ENCODE results near the gene GADD45G.

GADD45G gene, protein sequence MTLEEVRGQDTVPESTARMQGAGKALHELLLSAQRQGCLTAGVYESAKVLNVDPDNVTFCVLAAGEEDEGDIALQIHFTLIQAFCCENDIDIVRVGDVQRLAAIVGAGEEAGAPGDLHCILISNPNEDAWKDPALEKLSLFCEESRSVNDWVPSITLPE

DNA sequence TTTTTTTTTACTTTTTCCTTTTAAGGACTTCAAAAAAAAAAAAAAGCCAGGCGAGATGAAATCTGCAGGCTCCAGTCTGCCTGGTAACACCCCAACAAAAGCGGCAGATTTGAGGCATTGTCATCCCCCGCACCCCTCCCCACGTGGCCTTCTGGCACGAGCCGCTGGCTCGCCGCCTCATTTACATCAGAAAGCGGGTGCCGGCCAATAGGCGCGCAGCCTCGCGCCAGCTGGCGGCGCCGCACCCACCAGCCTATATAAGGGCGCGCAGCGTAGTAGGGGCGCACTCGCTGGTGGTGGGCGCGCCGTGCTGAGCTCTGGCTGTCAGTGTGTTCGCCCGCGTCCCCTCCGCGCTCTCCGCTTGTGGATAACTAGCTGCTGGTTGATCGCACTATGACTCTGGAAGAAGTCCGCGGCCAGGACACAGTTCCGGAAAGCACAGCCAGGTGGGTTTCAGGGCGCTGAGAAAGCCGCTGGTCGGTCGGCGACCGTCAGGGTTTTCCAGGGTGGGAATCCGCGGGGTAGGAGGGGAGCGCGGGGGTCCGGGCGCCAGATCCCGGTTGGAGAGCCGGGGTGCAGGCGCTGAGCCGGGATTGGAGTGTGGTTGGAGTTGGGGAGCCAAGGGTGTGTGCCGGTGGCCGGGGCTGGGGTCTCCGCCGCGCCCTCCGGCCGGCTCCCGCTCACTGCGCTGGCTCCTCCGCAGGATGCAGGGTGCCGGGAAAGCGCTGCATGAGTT lies at the start of gene GADD45G:
Gene GADD45G (plus strand): TSS at position 284 of the 736 bp plus-strand sequence. CDS start 110 bp downstream, at position 394.
- DNase-seq, result peak; percentile 92

DNA sequence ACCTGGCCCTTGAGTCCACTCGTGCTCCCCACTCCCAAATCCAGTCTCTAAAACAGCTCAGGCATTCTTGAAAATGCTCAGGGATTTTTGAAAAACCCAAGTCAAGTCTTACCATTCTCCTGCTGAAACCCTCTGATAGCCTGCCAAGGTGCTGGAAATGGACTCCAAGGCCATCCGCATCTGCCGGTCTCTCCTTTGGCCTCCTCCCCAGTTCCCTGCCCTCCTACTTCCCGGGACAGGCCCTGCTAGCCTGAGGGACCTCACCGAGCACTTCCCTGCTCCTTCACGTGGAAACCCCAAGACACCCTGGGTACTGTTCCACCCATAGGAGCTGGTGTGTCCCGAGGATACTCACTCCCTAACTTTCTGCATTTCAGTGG lies 49.8 kb upstream of the GADD45G start:
- no peak for DNase-seq

DNA sequence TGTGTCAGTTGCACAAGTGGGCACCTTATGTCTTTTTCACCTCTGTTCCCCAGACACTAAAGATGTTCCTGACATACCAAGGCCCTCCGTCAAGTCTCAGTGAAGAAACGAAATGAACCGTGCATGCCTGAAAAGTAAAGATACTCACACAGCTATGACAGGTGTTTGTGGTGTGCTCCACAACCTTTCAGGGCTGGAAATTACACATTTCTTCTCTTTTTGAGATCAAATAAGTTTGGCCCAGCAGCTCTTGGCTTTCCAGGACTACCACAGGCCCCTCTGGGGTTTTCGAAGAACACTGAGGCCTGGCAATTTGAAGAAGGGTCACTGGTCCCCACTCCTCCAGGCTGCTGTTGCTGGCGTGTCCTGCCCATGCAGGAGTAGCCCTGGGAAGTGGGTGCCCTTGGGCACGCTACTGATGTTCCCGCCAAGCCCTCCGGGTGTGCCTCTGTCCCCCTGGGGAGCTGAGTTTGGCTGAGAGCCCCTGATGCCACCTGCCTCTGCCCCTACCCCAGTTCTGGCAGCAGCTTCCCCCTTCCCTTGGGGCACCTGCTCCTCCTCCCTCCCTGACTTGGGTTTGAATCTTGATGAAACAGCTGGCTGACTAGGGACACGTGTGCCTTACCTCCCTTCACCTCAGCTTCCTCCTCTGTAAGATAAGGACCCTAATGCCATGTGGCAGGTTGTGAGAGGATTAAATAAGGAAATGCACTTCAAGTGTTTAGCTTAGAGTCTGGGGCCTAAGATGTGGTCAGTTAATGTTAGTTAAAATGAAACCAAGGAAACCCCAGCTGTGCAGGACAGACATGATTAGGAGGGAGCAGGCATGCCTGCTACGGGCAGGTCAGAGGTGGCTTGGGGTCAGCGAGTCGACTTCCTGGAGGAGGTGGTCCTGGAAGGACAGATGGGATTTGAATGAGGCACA lies 49.1 kb upstream of the GADD45G start:
- no peak for DNase-seq

DNA sequence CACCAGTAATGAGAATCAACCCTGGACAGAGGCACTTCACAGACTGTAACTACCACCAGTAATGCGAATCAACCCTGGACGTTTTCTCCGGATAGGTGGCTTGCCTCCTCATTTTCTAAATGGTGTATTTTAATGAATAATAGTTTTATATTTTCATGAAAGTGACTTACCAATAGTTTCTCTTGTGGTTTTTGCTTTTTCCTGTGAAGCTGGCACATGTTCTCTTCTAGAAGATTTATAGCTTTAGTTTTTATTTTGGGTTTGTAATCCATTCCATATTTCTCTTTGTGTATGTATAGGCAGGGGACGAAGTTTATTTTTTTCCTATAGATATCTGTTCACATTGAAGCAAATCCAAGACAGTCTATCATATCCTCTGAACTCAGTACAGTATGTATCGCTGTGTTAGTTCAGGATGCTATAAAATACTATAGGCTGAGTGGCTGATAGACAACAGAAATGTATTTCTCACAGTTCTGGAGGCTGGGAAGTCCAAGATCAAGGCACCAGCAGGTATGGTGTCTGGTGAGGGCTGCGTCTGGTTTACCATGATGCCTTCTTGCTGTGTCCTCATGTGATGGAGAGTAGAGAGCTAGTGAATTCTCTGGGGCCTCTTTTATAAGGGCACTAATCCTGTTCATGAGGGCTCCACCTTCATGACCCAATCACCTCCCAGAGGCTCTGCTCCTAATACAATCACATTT lies 46.5 kb upstream of the GADD45G start:
- DNase-seq, result no peak

DNA sequence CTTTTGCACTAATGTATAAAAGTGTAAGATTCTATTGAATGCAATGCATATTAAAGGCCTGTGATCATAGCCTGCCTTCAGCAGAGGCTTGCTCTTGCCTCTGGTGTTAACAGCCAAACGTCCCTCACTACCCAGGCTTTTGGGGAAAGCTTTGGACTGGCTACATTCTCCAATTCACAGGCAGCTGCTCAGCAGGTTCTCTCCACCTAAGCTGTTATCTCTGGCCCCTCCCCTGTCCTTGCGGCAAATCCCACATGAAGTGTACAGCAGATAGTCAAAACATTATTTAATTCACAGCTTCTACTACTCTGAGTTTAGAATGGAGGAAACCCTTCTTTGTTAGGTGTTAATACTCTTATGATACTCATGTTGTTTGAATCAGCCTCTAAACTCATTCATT lies 45.9 kb upstream of the GADD45G start:
- DNase-seq, result no peak

DNA sequence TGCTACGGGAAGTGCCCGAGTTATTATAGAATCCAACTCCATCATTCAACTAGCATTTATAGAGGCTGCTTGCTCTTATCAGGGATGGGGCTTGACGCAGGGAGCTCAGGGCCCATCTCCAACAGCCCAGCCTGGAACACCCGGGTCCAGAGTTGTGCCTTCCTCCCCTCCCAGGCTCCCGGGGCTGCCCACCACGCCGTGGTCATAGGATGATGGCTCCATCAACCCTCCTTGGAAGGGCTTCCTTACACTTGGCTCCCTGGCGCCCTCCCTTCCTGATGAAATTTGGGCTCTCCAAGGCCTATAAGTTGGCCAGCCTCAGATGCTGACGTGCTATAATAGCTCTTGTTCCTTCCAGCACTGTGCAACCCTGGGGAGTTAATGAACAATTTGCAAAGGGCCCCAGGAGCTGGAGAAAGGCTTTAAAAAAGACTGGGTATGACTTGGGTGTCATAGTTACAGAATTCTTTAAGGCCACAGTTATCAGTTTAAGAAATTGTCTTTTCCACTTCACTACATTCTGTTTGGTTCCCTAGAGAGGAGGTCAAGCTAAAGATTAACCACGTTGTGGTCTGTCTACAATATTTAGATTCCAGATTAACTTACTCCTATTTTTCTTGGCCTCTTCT lies 42.5 kb upstream of the GADD45G start:
- DNase-seq, result no peak

DNA sequence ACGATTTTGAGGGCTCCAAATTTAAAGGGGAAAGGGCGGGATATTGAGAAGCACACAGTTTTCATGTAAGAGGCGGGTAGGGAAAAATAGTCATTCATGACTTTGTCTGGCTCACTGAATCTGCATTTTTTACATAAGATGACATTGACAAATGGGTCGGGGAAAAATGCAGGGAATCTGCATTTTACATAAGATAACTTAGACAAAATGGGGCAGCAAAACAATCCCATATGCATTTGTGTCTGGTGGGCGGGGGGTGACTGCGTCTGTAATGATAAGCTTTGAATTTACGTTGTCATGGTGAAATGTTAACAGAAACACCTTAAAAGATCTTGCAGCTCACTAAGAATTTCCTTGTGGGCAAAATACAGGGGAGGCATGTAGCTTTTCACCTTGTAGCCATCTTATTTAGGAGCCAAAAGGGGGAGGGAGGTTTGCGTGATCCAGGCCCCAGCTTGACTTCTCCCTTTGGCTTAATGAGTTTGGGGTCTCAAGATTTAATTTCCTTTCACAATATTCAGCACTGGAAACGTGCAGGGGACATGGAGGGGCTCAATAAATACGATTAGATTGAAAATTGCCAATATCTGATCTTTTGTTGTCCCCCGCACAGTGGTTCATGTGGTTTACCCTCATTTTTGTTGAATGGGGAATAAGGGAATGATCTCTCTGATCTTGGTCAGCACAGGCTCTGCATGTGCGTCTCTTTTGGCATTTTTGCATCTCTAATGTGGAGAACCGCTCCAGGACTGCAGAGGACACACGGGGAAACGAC lies 41.1 kb upstream of the GADD45G start:
- DNase-seq, result no peak

DNA sequence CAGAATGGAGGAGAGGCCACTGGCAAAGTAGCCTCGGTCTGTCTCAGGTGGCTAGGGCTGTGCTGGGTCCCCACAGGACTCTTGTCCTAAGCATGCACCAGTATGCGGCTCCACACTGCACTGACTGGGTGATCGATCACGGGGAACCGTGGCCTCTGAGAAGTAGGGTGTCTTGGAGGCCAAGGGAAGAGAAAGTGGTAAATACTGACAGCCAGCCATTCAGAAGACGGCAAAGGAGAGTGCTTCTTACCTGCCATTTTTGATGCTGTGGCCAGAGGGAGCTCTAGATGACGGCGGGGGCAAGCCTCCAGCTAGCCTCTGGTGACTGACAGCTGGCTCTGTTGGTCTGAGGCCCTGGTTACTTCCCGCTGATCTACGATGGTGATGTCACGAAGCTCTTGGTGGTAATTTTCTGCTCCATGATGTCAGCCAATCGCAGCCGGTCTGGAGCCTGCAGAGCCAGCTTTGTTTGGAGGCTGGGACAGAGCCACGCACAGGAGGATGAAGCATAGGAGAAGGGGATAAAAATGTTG lies 40.4 kb upstream of the GADD45G start:
- no peak for DNase-seq

DNA sequence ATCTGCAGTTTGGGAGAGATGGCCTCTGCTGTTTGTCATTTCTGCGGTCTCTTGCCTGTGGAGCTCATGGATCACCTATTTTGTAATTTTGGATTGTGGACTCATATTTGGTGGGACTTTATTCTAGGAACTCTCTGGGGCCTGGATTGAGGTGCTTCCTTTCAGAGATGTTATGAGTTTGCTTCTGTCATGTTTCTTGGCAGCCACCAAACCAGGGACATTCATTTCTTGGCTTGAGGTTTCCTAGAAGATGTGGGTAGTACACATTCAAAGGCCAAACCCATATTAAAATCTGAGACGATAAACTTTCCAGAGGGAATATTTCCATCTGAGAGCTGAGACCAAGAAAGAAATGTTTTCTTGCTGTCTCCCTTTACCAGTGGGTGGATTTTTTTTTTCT lies 37.2 kb upstream of the GADD45G start:
- DNase-seq, result no peak

DNA sequence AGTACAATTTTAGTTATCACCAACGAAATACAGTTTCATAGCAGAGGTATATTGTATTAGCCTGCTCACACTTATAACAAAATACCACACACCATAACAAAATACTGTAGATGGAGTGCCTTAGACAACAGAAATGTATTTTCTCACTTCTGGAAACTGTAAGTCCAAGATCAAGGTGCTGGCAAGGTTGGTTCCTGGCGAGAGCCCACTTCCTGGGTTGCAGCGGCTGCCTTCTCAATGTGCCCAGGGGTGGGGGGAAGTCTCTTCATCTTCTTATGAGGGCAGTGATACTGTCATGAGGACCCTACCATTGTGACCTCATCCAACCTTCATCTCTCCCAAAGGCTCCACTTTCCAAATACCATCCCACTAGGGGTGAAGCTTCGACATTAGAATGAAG lies 30.5 kb upstream of the GADD45G start:
- no peak for DNase-seq

DNA sequence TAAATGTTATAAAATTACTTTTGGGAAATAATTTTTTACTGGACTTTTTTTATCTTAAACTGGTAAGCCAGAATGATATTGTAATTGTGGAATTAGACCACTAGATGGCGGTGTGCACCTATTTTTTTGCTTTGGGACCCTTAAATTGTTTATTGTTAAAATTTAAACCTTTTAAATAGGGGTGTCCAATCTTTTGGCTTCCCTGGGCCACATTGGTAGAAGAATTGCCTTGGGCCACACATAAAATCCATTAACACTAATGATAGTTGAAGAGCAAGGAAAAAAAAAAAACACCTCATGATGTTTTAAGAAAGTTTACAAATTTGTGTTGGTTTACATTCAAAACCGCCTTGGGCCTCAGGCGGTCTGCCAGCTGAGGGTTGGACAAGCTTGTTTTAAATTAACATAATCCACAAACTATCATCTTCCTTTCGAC lies 28.4 kb upstream of the GADD45G start:
- DNase-seq, result no peak

DNA sequence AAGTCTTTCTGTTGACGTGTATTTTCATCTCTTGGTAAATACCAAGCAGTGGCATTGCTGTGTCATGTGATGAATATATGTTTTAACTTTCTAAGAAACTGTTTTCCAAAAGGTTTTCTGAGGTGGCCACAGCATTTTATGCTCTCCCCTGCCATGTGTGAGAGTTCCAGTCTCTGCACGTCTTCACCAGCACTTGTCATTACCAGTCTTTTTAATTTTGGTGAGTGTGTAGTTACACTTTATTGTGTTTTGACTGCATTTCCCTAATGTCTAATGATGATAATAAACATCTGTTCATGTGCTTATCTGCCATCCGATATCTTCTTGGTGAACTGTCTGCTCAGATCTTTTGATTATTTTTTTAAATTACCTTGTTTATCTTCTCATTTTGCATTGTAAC lies 27.4 kb upstream of the GADD45G start:
- no peak for DNase-seq

DNA sequence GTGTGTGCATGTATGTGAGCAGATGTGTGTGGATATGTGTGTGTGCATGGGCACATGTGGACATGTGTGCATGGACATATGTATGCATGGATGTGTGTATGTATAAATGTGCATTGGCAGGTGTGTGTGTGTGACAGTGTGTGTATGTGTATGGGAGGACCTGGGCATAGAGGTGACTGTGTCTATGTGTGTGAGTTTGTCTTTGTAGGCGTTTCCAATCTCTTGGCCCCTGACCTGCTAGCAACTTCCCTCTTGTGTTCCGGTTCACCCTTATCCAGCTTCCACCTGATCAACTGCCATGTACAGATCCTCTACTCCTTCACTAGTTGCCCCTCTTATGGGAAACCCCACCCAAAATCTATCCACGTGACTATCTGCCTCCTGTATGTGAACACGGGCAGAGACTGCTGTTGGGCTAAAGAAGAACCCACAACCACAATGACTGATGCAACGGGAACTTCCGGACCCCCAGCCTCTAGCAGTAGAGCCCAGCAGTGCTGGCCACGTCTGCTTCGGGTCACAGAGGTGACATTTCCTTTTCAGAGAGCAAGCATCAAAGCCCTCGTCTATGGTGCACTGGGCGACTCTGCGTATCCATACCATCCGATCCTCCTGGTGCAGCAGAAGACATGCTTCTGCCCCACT lies 24.9 kb upstream of the GADD45G start:
- no peak for DNase-seq

DNA sequence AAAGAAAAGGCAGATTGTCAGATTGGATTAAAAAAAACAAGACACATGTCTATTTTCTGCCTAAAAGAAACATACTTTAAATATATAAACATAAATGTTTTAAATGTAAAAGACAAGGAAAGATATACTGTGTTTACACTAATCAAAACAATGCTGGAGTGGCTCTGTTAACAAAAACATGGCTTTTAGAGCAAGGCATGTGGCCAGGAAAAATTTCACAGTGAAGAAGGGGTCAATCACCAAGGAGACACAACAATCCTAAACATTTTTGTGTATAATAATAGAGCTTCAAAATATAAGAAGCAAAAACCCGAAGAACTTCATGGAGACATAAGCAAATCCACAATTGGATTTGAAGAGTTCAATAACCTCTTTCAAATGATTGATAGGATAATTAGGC lies 18.5 kb upstream of the GADD45G start:
- no peak for DNase-seq

DNA sequence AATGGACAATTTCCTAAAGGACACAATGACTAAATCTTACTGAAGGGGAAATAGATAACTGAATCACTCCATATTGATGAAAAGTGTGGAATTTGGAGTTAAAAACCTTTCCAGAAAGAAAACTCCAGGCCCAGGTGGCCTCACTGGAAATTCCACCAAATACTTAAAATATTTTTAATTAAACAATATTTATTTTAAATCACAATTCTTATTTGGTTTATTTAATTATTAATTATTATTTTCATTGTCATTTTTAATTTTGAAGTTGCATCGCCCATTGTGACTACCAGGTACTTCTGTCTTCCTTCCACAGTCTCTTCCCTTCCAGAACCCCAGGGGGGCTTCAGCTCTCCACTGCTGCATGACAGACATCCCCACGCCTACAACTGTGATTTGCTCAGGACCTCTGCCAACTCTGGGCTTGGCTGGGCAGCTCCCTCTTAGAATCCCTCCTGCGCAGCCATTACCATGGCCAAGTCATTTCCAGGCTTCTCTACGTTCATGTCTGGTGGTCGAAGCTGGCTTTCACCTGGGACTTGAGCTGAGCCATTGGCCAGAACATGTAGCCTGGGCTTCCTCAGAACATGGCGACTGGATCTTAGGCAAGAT lies 16.4 kb upstream of the GADD45G start:
- DNase-seq, result no peak

DNA sequence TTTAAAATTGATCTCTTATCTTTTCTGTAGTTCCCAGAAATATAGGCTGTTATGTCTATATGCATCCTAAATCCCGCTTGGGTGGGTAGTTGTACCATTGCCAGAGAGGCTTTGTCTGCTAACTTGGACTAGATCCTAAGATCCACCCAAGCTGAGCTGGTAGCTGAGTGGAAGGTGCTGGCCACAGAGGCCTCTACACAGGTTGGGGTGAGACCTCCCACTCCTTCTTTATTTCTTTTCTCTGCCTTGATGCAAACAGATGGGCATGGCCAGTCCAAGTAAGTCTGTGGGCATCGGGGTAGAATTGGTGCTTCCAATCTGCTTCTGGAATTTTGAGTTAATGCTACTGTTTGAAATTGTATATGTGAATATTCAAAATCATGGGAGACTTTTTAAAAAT lies 14.4 kb upstream of the GADD45G start:
- DNase-seq, result no peak

DNA sequence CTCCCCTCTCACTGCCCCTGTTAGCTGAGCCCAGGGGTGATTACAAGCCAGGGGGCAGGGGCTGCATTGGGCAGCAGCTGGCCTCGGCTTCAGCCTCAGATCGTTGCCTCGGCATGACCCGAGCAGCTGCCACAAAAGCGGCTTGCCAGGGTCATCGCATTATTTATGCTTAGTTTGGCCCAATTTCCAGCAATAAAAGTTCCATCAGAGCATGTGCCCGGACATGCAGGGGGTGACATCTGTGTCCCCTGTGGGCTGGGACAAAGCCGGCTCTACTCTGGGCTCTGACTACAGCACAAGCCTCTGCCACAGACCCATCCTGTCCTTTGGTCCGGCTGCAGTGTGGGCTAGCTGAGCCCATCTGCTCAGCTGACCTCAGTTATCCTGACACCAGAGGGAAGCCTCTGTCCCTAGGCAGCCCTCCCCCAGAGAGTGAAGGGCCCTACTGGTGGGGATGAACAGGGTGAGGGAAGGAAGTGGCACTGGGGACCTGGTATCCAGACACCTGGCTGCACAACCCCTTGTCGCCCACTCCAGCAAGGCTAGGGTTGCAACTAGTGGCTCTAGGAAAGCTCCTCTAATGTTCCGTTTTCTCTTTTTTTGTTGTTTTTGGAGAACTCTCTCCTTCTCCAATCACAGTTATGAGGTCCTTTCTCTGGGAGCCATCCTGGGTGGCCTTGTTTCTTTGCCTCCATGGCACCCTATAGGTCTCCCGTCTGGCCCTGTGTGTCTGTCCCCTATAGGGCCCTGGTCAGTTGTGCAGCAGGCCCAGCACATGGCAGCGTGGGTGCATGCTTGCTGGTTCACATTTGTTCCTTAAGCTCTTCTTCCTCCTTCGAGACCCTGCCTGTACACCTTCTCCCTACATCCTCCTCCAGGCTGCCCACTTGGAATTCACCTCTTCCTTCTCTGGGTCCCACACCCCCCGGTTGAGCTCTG lies 13.3 kb upstream of the GADD45G start:
- no peak for DNase-seq

DNA sequence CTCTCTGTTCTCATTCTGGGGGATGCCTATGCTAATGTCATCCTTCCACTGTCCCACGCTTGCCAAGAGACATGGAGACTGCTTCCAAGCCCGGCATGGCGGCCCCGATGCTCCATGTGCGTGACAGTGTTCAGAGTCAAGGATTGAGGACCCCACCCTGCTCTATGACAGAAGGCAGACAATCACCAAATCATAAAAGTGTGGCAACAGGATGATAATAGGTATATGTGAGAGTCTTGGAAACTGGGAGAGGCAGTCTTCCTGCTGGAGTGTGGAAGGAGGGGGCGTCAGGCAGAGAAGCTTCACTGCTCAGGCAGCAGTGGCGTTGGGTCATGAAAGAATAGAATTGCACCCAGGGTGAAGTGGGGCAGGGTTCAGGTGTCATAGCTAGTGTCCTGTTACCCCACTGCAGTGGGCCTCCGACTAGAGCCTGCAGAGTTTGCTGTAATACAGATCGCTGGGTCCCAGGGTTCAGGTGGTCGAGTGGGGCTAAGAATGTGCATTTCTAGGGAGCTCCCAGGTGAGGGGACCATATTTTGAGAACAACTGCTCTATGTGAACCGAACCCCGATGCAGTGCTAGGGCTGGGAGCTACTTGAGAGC lies 12.5 kb upstream of the GADD45G start:
- DNase-seq, result no peak
